Muscle of arm (tissue), 14 donors: Measurements from ENCODE around the gene PJA1. TPM values are rescaled to one million over a fixed set of nuclear protein-coding genes. Genes with fewer than 3 reads are reported as not detected.

ENCODE experiments used
- DNase-seq: peaks from one replicate; pipeline ENCODE4 v3.0.0-alpha.2; 2013
- long read RNA-seq, 11 donors: transcript quantifications; one replicate each; lab custom pipeline, GENCODE V29; 2026
- polyA plus RNA-seq, 12 donors: library from polyadenylated mRNA; unstranded; fragments of 120-200 nt; gene quantifications; one replicate each; pipeline ENCODE4 v1.2.1, GENCODE V29; 2013; ENCODE audit not compliant: insufficient read length in 12 of 12

Gene PJA1
- polyA plus RNA-seq = 100 to 1,000 TPM in 1 of 12 donors, 10 to 100 TPM in 10, not detected in 1; 68.4 to 104 (median 89.3) TPM
- long read RNA-seq, donor 1, transcript PJA1-202 (2 exons, 2,672 nt) = minor isoform, 11 of 47 reads
- long read RNA-seq, donor 1, transcript PJA1-203 (1 exons, 2,692 nt) = major isoform, 31 of 47 reads
- long read RNA-seq, donor 1, partial matches to known transcripts = 0 of 47 reads
- long read RNA-seq, donor 1, other reads (novel, unspliced or antisense) = 0 of 47 reads
- long read RNA-seq, donor 2, transcript PJA1-202 (2 exons, 2,672 nt) = major isoform, 27 of 54 reads
- long read RNA-seq, donor 2, transcript PJA1-206 (2 exons, 887 nt) = minor isoform, 5 of 54 reads
- long read RNA-seq, donor 2, transcript PJA1-203 (1 exons, 2,692 nt) = minor isoform, 20 of 54 reads
- long read RNA-seq, donor 2, partial matches to known transcripts = 0 of 54 reads
- long read RNA-seq, donor 2, other reads (novel, unspliced or antisense) = 0 of 54 reads
- long read RNA-seq, donor 3, transcript PJA1-203 (1 exons, 2,692 nt) = major isoform, 20 of 30 reads
- long read RNA-seq, donor 3, transcript PJA1-202 (2 exons, 2,672 nt) = minor isoform, 9 of 30 reads
- long read RNA-seq, donor 3, partial matches to known transcripts = 0 of 30 reads
- long read RNA-seq, donor 3, other reads (novel, unspliced or antisense) = 0 of 30 reads
- long read RNA-seq, donor 4, transcript PJA1-203 (1 exons, 2,692 nt) = major isoform, 17 of 28 reads
- long read RNA-seq, donor 4, transcript PJA1-202 (2 exons, 2,672 nt) = minor isoform, 9 of 28 reads
- long read RNA-seq, donor 4, partial matches to known transcripts = 0 of 28 reads
- long read RNA-seq, donor 4, other reads (novel, unspliced or antisense) = 0 of 28 reads
- long read RNA-seq, donor 5, transcript PJA1-202 (2 exons, 2,672 nt) = minor isoform, 51 of 109 reads
- long read RNA-seq, donor 5, transcript PJA1-206 (2 exons, 887 nt) = minor isoform, 5 of 109 reads
- long read RNA-seq, donor 5, transcript PJA1-203 (1 exons, 2,692 nt) = major isoform, 52 of 109 reads
- long read RNA-seq, donor 5, partial matches to known transcripts = 0 of 109 reads
- long read RNA-seq, donor 5, other reads (novel, unspliced or antisense) = 0 of 109 reads
- long read RNA-seq, donor 6, transcript PJA1-202 (2 exons, 2,672 nt) = minor isoform, 12 of 32 reads
- long read RNA-seq, donor 6, transcript PJA1-203 (1 exons, 2,692 nt) = major isoform, 17 of 32 reads
- long read RNA-seq, donor 6, partial matches to known transcripts = 0 of 32 reads
- long read RNA-seq, donor 6, other reads (novel, unspliced or antisense) = 0 of 32 reads
- long read RNA-seq, donor 7, transcript PJA1-202 (2 exons, 2,672 nt) = minor isoform, 9 of 29 reads
- long read RNA-seq, donor 7, transcript PJA1-203 (1 exons, 2,692 nt) = major isoform, 16 of 29 reads
- long read RNA-seq, donor 7, partial matches to known transcripts = 0 of 29 reads
- long read RNA-seq, donor 7, other reads (novel, unspliced or antisense) = 0 of 29 reads
- long read RNA-seq, donor 8, transcript PJA1-203 (1 exons, 2,692 nt) = major isoform, 56 of 102 reads
- long read RNA-seq, donor 8, transcript PJA1-202 (2 exons, 2,672 nt) = minor isoform, 35 of 102 reads
- long read RNA-seq, donor 8, transcript PJA1-206 (2 exons, 887 nt) = minor isoform, 6 of 102 reads
- long read RNA-seq, donor 8, partial matches to known transcripts = 0 of 102 reads
- long read RNA-seq, donor 8, other reads (novel, unspliced or antisense) = 0 of 102 reads
- long read RNA-seq, donor 9, transcript PJA1-202 (2 exons, 2,672 nt) = minor isoform, 16 of 40 reads
- long read RNA-seq, donor 9, transcript PJA1-203 (1 exons, 2,692 nt) = major isoform, 19 of 40 reads
- long read RNA-seq, donor 9, partial matches to known transcripts = 0 of 40 reads
- long read RNA-seq, donor 9, other reads (novel, unspliced or antisense) = 0 of 40 reads
- long read RNA-seq, donor 10, transcript PJA1-203 (1 exons, 2,692 nt) = major isoform, 36 of 70 reads
- long read RNA-seq, donor 10, transcript PJA1-202 (2 exons, 2,672 nt) = minor isoform, 27 of 70 reads
- long read RNA-seq, donor 10, transcript PJA1-206 (2 exons, 887 nt) = minor isoform, 6 of 70 reads
- long read RNA-seq, donor 10, partial matches to known transcripts = 0 of 70 reads
- long read RNA-seq, donor 10, other reads (novel, unspliced or antisense) = 0 of 70 reads
- long read RNA-seq, donor 11, transcript PJA1-206 (2 exons, 887 nt) = minor isoform, 5 of 46 reads
- long read RNA-seq, donor 11, transcript PJA1-203 (1 exons, 2,692 nt) = major isoform, 23 of 46 reads
- long read RNA-seq, donor 11, transcript PJA1-202 (2 exons, 2,672 nt) = minor isoform, 15 of 46 reads
- long read RNA-seq, donor 11, partial matches to known transcripts = 0 of 46 reads
- long read RNA-seq, donor 11, other reads (novel, unspliced or antisense) = 0 of 46 reads

DNA sequence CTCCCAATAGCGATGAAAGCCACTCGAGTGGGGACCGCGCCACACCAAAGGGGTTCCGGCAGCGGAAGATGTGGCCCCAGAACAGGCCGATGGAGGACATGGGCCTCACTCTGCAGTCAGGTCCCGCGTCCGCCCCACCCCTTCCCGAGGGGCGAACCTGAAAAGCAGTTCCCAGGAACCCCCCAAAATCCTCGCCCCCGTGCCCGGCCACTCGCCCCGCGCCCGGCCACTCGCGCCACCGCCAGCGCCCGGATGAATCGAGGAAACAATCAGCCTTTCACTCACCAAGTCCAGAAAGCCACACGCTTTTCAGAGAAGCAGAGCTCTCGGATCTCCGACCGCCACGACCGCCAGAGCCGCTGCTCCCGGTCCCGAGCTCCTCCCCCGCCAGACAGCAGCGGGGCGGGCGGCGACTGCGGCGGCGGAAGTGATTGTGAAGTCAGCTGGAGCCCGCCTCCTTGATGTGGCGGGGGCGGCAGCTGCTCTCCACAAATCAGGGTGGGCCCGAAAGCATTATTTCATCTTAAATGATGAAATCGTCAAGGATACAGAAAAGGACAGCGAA lies at the start of gene PJA1:
PJA1 (minus strand) TSS at position 367 of the 565 bp plus-strand sequence. CDS start 2,380 bp downstream, outside the sequence.
- peak; percentile 65 for DNase-seq

DNA sequence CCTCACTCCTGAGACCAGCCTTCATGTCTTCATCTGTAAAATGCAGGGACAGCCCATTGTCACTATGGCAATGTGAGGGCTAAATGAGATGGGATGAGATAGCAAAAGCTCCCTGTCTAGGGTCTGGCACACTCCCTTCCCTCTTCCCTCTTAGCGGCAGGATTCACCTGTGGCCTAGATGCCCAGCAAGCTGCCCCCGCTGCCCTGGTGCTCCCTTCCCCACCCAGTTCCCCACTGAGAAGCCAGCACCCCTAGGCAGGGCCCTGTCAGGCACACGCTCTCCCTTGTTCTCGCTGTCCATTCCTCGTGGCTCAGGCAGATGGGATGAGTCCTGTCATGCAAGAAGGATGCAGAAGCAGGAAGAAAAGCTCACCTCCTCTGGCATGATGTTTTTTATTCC lies 49.2 kb upstream of the PJA1 start:
- DNase-seq = no peak

DNA sequence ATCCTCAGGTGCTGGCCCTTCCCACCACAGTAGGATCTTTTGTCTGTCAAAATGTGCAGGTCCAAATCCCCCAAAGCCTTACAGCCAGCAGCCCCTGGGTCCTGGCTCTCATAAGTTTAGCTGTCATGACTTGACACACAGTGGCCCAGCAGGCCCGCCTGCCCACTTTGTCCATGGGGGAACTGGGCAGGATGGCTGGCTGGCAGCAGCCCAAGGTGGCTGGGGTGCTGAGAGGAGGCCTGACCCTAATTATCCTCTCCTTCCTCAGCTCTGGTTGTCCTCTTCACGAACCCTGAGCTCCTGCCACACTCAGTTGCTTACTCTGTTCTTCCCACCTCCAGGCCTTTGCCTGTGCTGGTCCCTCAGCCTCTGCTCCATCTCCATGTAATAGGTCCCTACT lies 46.4 kb upstream of the PJA1 start:
- no peak for DNase-seq

DNA sequence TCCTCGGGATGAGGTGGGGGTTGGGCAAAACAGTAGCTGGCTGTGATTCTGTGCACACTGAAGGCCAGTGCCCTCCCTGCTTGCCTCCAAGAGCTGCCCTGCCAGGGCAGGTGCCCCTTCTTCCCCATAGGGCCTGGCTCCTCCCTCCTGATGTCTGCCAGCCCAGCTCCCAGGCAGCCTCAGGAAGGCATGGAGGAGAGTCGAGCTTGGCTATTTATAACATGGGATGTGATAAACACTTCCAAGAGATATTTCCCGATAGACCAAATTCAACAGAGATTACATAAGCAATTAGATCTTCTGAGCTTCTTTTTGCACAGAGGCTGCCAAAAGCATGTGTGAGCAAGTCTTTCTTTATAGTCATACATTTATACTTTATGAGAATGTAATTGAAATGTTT lies 45.3 kb upstream of the PJA1 start:
- no peak for DNase-seq

- no peak for DNase-seq
Measured at GRCh38 chrX:69207216-69207615, 42.0 kb upstream of the PJA1 start.

- no peak for DNase-seq
Measured at GRCh38 chrX:69203638-69204037, 38.4 kb upstream of the PJA1 start.

GRCh38 chrX:69197690-69198089 lies 32.4 kb upstream of the PJA1 start:
- no peak for DNase-seq

GRCh38 chrX:69196666-69197065 lies 31.4 kb upstream of the PJA1 start:
- DNase-seq = no peak

GRCh38 chrX:69195810-69196209 lies 30.6 kb upstream of the PJA1 start:
- no peak for DNase-seq

GRCh38 chrX:69195192-69195591 lies 29.9 kb upstream of the PJA1 start:
- DNase-seq = no peak

- no peak for DNase-seq
Measured at GRCh38 chrX:69192603-69193002, 27.4 kb upstream of the PJA1 start.

- DNase-seq = peak; percentile 21
Measured at GRCh38 chrX:69189576-69190371, 24.5 kb upstream of the PJA1 start.

DNA sequence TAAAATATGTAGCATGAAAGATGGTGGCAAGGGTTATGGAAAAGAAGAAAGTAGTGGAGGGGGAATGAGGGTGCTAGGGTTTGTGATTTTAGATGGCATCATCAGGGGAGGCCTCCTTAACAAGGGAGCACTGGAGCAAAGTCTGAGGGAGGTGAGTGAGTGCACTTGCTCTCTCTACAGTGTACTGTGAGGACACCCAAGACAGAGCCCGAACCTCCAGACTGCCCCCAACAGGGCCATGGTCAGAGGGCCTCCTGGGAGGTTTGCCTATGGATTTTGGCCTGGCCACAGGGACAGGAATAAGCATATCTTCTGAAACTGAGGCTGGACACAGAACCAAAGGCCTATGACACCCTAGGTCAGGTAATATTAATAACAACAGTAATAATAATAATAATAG lies 21.4 kb upstream of the PJA1 start:
- no peak for DNase-seq

- DNase-seq = no peak
Measured at GRCh38 chrX:69185886-69186285, 20.6 kb upstream of the PJA1 start.

GRCh38 chrX:69185141-69185540 lies 19.9 kb upstream of the PJA1 start:
- no peak for DNase-seq

GRCh38 chrX:69182818-69183380 lies 17.6 kb upstream of the PJA1 start:
- no peak for DNase-seq

DNA sequence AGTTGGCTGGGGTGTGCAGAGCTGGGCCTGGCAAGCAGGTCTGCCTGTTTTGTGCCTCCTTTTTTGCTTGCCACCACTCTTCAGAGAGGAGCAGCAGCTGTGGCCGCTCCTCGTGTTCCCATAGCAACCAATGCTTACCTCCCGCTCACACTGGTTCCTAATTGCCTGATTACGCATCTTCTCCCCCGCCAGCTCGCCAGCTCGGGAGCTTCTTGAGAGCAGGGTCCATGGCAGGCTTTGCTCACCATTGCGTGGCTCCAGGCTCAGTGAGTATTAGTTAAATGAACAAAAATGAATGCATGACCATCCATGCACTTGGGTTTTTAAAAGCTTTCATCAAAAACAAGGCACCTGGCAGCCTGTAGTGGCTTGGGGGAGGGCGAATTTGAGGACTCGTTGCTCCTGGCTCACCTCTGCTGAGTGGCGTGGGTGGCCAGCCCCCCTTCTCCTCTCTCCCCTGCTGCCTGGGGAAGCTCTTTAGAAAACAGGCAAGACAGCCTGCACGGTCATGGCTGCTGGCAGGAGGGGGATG lies 14.2 kb upstream of the PJA1 start:
- peak; percentile 8 for DNase-seq

DNA sequence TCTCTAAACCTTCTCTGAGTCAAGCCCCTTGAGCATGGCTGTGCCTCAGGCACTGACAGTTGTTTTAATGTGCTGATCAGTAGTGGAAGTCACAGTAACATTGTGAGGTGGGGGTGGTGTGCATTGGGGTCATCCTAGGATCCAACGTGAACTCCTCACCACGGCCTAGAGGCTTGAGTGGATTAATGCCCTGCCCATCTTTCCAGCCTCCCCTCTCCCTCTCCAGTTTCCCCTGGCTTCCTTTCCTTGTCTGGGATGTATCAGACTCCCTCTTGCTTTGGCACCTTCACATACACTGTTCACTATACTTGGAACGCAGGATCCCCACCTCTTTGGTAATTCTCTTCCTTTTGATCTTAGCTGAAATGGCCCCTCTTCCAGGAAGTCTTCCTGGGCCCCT lies 13.3 kb upstream of the PJA1 start:
- no peak for DNase-seq
